22Rv1 (cell line): ENCODE results near the gene GXYLT1.

Experiments used
- CTCF ChIP-seq: fragments of 450-650 bp; IDR thresholded peaks from 2 replicates; pipeline ENCODE4 v1.5.1; 2017; ENCODE audit warnings: mild to moderate bottlenecking
- ZFX ChIP-seq: fragments of 450-650 bp; IDR thresholded peaks from 2 replicates; pipeline ENCODE4 v1.6.1; 2017; ENCODE audit warnings: antibody characterized with exemption, borderline replicate concordance

GRCh38 chr12:42192258-42192657 is 47.6 kb upstream of the GXYLT1 start:
- TF ChIP-seq CTCF (no peak), ZFX (no peak)
